Thoracic aorta (tissue), 2 donors: ENCODE results near the gene RIPOR2. TPM values are rescaled to one million over a fixed set of nuclear protein-coding genes. Genes with fewer than 3 reads are reported as not detected.

Experiments used
- ATAC-seq: fragments of 150-250 bp; one replicate; pipeline ENCODE4 v1.8.0; 2017; ENCODE audit warnings: low read depth; ENCODE audit not compliant: insufficient number of reproducible peaks, low FRiP score
- DNase-seq: peaks from one replicate; pipeline ENCODE4 v3.0.0-alpha.2; 2020; ENCODE audit warnings: low spot score
- H3K27ac ChIP-seq, 2 donors: fragments of 200-600 bp; sonication (generic); 1 replicate in 1 of 2; 2 replicates in 1 of 2; pipeline ENCODE4 v1.5.1; 2016; ENCODE audit warnings: mild to moderate bottlenecking in 2 of 2, moderate library complexity in 2 of 2
- H3K27me3 ChIP-seq: fragments of 200-600 bp; sonication (generic); replicated peaks from 2 replicates; pipeline ENCODE4 v1.6.0; 2016; ENCODE audit warnings: mild to moderate bottlenecking; ENCODE audit not compliant: insufficient read depth
- H3K36me3 ChIP-seq: fragments of 200-600 bp; sonication (generic); one replicate; pipeline ENCODE4 v1.5.1; 2016
- H3K4me1 ChIP-seq, 2 donors: fragments of 200-600 bp; sonication (generic); 1 replicate in 1 of 2; 2 replicates in 1 of 2; pipeline versions ENCODE4 v1.5.1 to v1.6.0; 2016; ENCODE audit warnings: low read depth in 2 of 2, mild to moderate bottlenecking in 1 of 2; ENCODE audit not compliant: control insufficient read depth in 1 of 2
- H3K4me3 ChIP-seq: fragments of 200-600 bp; sonication (generic); 2 replicates; pipeline ENCODE4 v1.5.1; 2016; ENCODE audit warnings: mild to moderate bottlenecking
- H3K9me3 ChIP-seq: fragments of 200-600 bp; sonication (generic); 2 replicates; pipeline ENCODE4 v1.5.1; 2016
- total RNA-seq, 2 donors: library from RNA; depleted of rRNA; stranded (reverse); fragments of >200 nt; gene quantifications; one replicate each; pipeline versions ENCODE4 v1.1.0 to v1.2.3, GENCODE V29; 2016
- TF ChIP-seq, protein P1 (sequence below): fragments of 200-600 bp; sonication (generic); IDR thresholded peaks from one replicate; pipeline ENCODE4 v1.5.1; 2019; ENCODE audit warnings: antibody characterized with exemption

RIPOR2 gene
- total RNA-seq, 2 donors from 2014 or later, result 6.0 to 9.9 TPM

DNA sequence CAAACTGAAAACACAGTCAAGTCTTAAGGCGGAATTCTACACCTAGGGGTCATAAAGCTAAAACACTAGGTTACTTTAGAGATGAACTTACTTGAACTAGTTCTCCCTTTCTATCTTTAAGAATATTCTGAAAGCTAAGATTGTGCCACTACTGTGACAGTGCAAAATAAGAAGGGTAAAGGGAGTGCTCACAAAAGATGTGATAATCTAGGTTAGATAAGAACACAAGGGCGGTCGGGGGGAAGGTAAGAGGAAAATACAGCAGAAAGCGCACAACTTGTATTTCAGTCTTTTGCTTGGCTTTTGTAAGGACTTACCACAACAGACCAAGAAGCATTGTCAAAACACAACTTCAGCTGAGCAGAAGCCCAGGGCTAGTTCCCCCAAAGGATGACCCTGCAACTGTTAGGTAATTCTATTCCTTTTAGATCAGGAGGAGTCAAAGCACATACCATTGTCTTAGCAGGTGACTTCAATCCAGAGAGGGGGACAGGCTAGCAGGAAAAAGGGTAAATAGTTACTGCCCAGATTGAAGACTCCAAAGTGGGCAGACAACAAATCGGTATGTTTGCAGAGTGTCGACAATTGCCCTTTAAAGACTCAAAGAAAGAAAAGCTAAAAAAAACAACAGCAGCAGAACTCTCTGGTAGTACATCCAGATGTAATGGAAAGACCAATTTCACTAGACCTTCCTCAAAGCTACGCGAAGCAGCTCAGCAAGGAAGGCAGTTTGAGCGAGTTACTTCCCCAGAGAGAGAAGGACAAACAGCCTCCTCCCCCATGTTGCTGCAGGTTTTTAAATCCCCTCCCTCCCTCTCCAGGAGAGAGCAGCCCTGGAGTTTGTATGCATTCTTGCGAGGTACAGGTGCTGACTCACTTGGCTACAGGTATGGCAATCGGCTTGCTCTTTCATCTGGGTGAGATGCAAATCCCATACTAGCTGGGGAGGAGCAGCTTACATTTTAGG is 59.0 kb downstream of the RIPOR2 start:
- no peaks in the 10 kb centered on the region for H3K4me1 ChIP-seq
- H3K9me3 ChIP-seq, result no peaks in the 10 kb centered on the region
- DNase-seq, result no peak
- no peaks in the 10 kb centered on the region for H3K27me3 ChIP-seq
- no peaks in the 10 kb centered on the region for H3K36me3 ChIP-seq
- TF ChIP-seq, protein P1, sequence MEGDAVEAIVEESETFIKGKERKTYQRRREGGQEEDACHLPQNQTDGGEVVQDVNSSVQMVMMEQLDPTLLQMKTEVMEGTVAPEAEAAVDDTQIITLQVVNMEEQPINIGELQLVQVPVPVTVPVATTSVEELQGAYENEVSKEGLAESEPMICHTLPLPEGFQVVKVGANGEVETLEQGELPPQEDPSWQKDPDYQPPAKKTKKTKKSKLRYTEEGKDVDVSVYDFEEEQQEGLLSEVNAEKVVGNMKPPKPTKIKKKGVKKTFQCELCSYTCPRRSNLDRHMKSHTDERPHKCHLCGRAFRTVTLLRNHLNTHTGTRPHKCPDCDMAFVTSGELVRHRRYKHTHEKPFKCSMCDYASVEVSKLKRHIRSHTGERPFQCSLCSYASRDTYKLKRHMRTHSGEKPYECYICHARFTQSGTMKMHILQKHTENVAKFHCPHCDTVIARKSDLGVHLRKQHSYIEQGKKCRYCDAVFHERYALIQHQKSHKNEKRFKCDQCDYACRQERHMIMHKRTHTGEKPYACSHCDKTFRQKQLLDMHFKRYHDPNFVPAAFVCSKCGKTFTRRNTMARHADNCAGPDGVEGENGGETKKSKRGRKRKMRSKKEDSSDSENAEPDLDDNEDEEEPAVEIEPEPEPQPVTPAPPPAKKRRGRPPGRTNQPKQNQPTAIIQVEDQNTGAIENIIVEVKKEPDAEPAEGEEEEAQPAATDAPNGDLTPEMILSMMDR, result no peak
- H3K4me3 ChIP-seq, result no peak overlapping the region
- ATAC-seq, result no peak
- H3K27ac ChIP-seq, result no peak overlapping the region

DNA sequence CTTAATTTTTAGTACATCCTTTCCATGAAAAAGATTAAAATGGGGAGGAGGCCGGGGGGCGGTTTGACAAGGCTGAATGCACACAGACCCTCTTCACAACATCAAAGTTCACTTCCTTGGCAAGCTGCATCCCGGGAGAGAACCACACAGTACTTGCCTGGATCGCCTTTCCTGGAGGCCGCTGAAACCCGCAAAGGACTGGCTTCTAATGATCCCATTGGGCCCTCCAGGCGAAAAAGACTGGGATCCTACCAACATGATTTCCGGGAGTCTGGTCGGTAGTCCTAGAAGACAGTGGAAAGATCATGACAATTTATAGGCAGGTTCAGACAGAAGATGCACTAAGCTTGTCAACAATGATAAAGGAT is 60.2 kb downstream of the RIPOR2 start:
- TF ChIP-seq, protein P1, result no peak
- no peak for ATAC-seq
- no peak overlapping the region for H3K27ac ChIP-seq

DNA sequence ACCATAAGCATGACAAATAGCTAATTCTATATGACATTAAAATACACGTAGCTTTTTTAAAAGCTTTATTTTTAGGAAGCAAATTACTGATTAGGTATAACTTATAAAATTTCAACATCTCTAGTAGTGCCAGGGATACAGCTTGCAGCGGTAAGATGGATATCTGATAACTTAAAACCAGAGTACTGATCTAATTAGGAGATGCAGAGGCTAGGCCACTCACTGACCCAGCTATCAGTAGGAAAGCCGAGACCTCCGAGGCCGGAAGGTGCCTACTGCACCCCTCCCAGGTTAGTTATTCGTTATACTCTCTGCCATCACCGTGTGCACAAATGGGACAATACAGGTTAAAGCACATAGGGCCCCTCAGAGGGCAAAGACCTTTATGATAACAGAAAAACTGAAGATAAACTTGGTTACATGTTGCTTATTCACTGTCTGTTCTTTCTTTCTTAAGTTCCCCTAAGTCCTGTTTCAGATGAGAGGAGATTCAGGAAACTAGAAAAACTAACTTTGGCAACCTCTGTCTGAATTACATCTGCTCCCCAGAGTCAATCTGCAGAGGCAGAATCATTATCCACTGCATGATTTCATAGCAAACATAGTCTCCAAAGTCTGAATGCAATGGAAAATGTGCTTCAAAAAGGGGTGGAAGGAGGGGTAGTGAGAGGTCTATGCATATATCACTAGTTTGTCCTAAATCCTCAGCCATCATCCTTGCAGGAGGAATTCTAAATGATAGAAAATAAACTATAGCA is 60.8 kb downstream of the RIPOR2 start:
- TF ChIP-seq, protein P1, result no peak
- DNase-seq, result no peak
- Histone ChIP-seq H3K4me3 (no peak overlapping the region), H3K9me3 (no peaks in the 10 kb centered on the region), H3K36me3 (no peaks in the 10 kb centered on the region), H3K4me1 (no peaks in the 10 kb centered on the region), H3K27me3 (no peaks in the 10 kb centered on the region), H3K27ac (no peak overlapping the region)
- ATAC-seq, result no peak

More for the DNA sequence above, 60.2 kb downstream of the RIPOR2 start:
- Histone ChIP-seq H3K4me3 (no peak overlapping the region), H3K9me3 (no peaks in the 10 kb centered on the region), H3K4me1 (no peaks in the 10 kb centered on the region), H3K36me3 (no peaks in the 10 kb centered on the region), H3K27me3 (no peaks in the 10 kb centered on the region)
- DNase-seq, result no peak

DNA sequence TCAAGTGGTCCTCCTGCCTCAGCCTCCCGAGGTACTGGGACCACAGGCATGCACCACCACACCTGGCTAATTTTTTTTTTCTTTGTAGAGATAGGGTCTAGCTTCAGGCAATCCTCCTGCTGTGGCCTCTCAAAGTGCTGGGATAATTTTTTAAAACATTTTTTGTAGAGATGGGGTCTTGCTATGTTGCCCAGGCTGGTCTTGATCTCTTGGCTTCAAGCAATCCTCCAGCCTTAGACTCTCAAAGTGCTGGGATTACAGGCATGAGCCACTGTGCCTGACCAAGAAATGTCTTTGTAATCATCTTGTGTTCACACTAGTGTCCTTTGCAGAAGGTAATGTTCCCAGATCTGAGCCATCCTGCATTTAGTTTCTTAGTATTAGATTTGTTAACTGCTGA is 61.6 kb downstream of the RIPOR2 start:
- ATAC-seq (no peak), DNase-seq (no peak)
- Histone ChIP-seq H3K27ac (no peak overlapping the region), H3K36me3 (no peaks in the 10 kb centered on the region), H3K4me1 (no peaks in the 10 kb centered on the region), H3K4me3 (no peak overlapping the region), H3K27me3 (no peaks in the 10 kb centered on the region), H3K9me3 (no peaks in the 10 kb centered on the region)
- TF ChIP-seq, protein P1, result no peak

DNA sequence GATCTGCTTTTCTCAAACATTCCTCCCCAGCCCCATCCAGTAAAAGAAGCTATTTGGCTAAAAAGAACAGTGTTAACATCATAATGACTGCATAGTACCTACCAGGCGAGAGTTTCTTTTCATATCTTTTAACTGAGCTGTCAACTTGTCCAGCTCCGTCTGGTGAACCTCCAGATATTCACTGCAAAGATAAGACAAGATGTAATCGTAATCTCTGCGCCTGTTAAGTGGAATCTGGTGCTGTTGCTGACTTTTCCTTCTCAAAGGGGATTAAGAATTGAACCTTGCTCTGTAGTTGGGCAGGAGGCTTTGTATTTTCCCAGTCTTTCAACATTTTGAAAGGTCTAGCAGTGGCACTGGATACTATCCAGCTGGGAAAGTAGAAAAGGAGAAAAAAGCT is 63.0 kb downstream of the RIPOR2 start:
- Histone ChIP-seq H3K9me3 (no peaks in the 10 kb centered on the region), H3K27me3 (no peaks in the 10 kb centered on the region), H3K27ac (no peak overlapping the region), H3K36me3 (no peaks in the 10 kb centered on the region), H3K4me3 (no peak overlapping the region), H3K4me1 (no peaks in the 10 kb centered on the region)
- no peak for DNase-seq
- TF ChIP-seq, protein P1, result no peak
- no peak for ATAC-seq
